Small intestine (tissue), 7 donors: Measurements from ENCODE around the gene TBC1D17. TPM values are rescaled to one million over a fixed set of nuclear protein-coding genes. Genes with fewer than 3 reads are reported as not detected.

Experiments
- DNase-seq, 2 donors: peaks; one replicate each; pipeline versions ENCODE4 v3.0.0 to v3.0.0-alpha.2; 2013
- FAIRE-seq: peaks from 2 replicates; lab custom pipeline; 2012; peaks lifted over from hg19 to GRCh38; lab: Jason Lieb, UNC
- H3K27ac ChIP-seq, 3 donors: one replicate each; pipeline ENCODE4 v1.5.1; 2013; ENCODE audit warnings: low read length in 2 of 3, mild to moderate bottlenecking in 2 of 3, control low read depth in 1 of 3, inconsistent platforms in 1 of 3, low read depth in 1 of 3, moderate library complexity in 1 of 3
- H3K27me3 ChIP-seq, 3 donors: one replicate each; pipeline ENCODE4 v1.6.1; 2013; ENCODE audit warnings: low read length in 3 of 3, inconsistent platforms in 1 of 3; ENCODE audit not compliant: control insufficient read depth in 3 of 3, insufficient read depth in 3 of 3
- H3K36me3 ChIP-seq, 3 donors: one replicate each; pipeline ENCODE4 v1.6.1; 2013; ENCODE audit warnings: low read length in 3 of 3, inconsistent platforms in 1 of 3, low read depth in 1 of 3, mild to moderate bottlenecking in 1 of 3, moderate library complexity in 1 of 3; ENCODE audit not compliant: control insufficient read depth in 3 of 3, insufficient read depth in 2 of 3
- H3K4me1 ChIP-seq, 3 donors: one replicate each; pipeline ENCODE4 v1.6.1; 2013; ENCODE audit warnings: low read length in 2 of 3, inconsistent platforms in 1 of 3, low read depth in 1 of 3, mild to moderate bottlenecking in 1 of 3, moderate library complexity in 1 of 3; ENCODE audit not compliant: control insufficient read depth in 3 of 3, insufficient read depth in 2 of 3
- H3K4me3 ChIP-seq, 3 donors: one replicate each; pipeline ENCODE4 v1.5.1; 2013; ENCODE audit warnings: low read length in 3 of 3, control low read depth in 1 of 3, inconsistent platforms in 1 of 3, low read depth in 1 of 3, mild to moderate bottlenecking in 1 of 3, moderate library complexity in 1 of 3
- H3K9me3 ChIP-seq, 2 donors: one replicate each; pipeline ENCODE4 v1.6.1; 2013; ENCODE audit warnings: low read depth in 1 of 2, low read length in 1 of 2; ENCODE audit not compliant: control insufficient read depth in 2 of 2, insufficient read depth in 1 of 2
- WGBS, 3 donors: extraction: QIAGEN DNeasy Blood & Tissue Kit; methylation state at CpG; one replicate each; pipeline ENCODE4 v1.1.7; 2013; 5-methylcytosine and 5-hydroxymethylcytosine counted together
- polyA plus RNA-seq, 4 donors: library from polyadenylated mRNA; stranded (reverse) in 3 of 4; unstranded in 1 of 4; fragments of 200-250 nt in 3 of 4; fragments of 120-200 nt in 1 of 4; gene quantifications; one replicate each; pipeline versions ENCODE4 v1.2.1 to v1.2.3, GENCODE V29; 2013
- donor health status: healthy with polysubstance abuse.
- donor health status: control.
- donor health status: control.
- donor health status: Bipolar disorder and iron deficiency.
- donor health status: healthy.

The TBC1D17 gene
- polyA plus RNA-seq, 4 donors = 23.6 to 52.6 (median 36.4) TPM

- Histone ChIP-seq H3K9me3 (no peaks in the 10 kb centered on the region), H3K27me3 (no peaks in the 10 kb centered on the region), H3K27ac (no peak overlapping the region), H3K4me3 (no peak overlapping the region), H3K4me1 (peaks cover under 1 to 7% (median 3%) of the 10 kb centered on the region in 3 donors), H3K36me3 (peaks cover 0 to 23% (median 3%) of the 10 kb centered on the region in 3 donors)
- FAIRE-seq = no peak
- WGBS, 3 donors = 79 to 88% (median 86%) methylated on average over 19 to 25 of the region's 25 CpGs
- peak in 1 of 2 donors; percentile 19 for DNase-seq
Measured at GRCh38 chr19:49932731-49933131, 55.2 kb downstream of the TBC1D17 start.

GRCh38 chr19:49933643-49934042 is 56.1 kb downstream of the TBC1D17 start:
- WGBS, 3 donors = 81 to 91% (median 90%) methylated on average over 8 of the region's 8 CpGs
- Histone ChIP-seq H3K4me1 (peaks cover 0 to 4% (median 2%) of the 10 kb centered on the region in 3 donors), H3K36me3 (peaks cover 0 to 22% (median 3%) of the 10 kb centered on the region in 3 donors), H3K4me3 (no peak overlapping the region), H3K27ac (no peak overlapping the region), H3K9me3 (no peaks in the 10 kb centered on the region), H3K27me3 (no peaks in the 10 kb centered on the region)
- no peak for FAIRE-seq
- DNase-seq = no peak

GRCh38 chr19:49936549-49936948 is 59.0 kb downstream of the TBC1D17 start:
- FAIRE-seq = no peak

GRCh38 chr19:49937750-49938381 is 60.4 kb downstream of the TBC1D17 start:
- FAIRE-seq = no peak
- H3K4me1 ChIP-seq = peaks cover 0 to 2% (median 0%) of the 10 kb centered on the region in 3 donors
- H3K36me3 ChIP-seq = peaks cover 0 to 11% (median 0%) of the 10 kb centered on the region in 3 donors
- no peak overlapping the region for H3K27ac ChIP-seq
- H3K27me3 ChIP-seq = no peaks in the 10 kb centered on the region
- peak; percentile 67 to 82 for DNase-seq
- H3K9me3 ChIP-seq = no peaks in the 10 kb centered on the region
- H3K4me3 ChIP-seq = peak overlapping the region in 1 of 3 donors; percentile 21
- 12 to 18% (median 16%) methylated on average over 35 of the region's 35 CpGs for WGBS, 3 donors

More at GRCh38 chr19:49936549-49936948, 59.0 kb downstream of the TBC1D17 start:
- Histone ChIP-seq H3K4me1 (peaks cover 0 to 2% (median 0%) of the 10 kb centered on the region in 3 donors), H3K9me3 (no peaks in the 10 kb centered on the region), H3K36me3 (peaks cover 0 to 14% (median 3%) of the 10 kb centered on the region in 3 donors), H3K27ac (no peak overlapping the region), H3K27me3 (no peaks in the 10 kb centered on the region), H3K4me3 (no peak overlapping the region)
- 61 to 68% (median 61%) methylated on average over 5 of the region's 5 CpGs for WGBS, 3 donors
- no peak for DNase-seq

Other genes with a start within 250 kb of the TBC1D17 start
- 100 to 1,000 TPM in 2 of 4 donors, 10 to 100 TPM in 2; 30.6 to 105 (median 85.5) TPM for gene RRAS, start 237.6 kb upstream of the TBC1D17 start, polyA plus RNA-seq
- gene SCAF1, start 235.5 kb upstream of the TBC1D17 start, polyA plus RNA-seq = 10 to 100 TPM; 10.5 to 36.2 (median 19.8) TPM
- 100 to 1,000 TPM in 2 of 4 donors, 10 to 100 TPM in 2; 92.1 to 255 (median 119) TPM for gene IRF3, start 211.8 kb upstream of the TBC1D17 start, polyA plus RNA-seq
- 10 to 100 TPM; 11.2 to 36.6 (median 17.1) TPM for gene BCL2L12, start 211.8 kb upstream of the TBC1D17 start, polyA plus RNA-seq
- 100 to 1,000 TPM in 2 of 4 donors, 10 to 100 TPM in 2; 56.8 to 194 (median 94.7) TPM for gene PRMT1, start 200.4 kb upstream of the TBC1D17 start, polyA plus RNA-seq
- gene ADM5, start 188.1 kb upstream of the TBC1D17 start, polyA plus RNA-seq = 1 to 10 TPM in 1 of 4 donors, under 1 TPM in 2, not detected in 1; 0.27 to 2.7 (median 0.84) TPM
- 1 to 10 TPM in 2 of 4 donors, not detected in 2; 1.9 to 4.5 TPM for gene CPT1C, start 186.6 kb upstream of the TBC1D17 start, polyA plus RNA-seq
- gene TSKS, start 114.4 kb upstream of the TBC1D17 start, polyA plus RNA-seq = under 1 TPM in 3 of 4 donors, not detected in 1; 0.07 to 0.54 (median 0.28) TPM
- 10 to 100 TPM; 34.7 to 58.8 (median 53.6) TPM for gene AP2A1, start 110.7 kb upstream of the TBC1D17 start, polyA plus RNA-seq
- gene FUZ, start 64.4 kb upstream of the TBC1D17 start, polyA plus RNA-seq = 10 to 100 TPM in 2 of 4 donors, 1 to 10 TPM in 2; 4.1 to 21.0 (median 10.0) TPM
- gene MED25, start 59.4 kb upstream of the TBC1D17 start, polyA plus RNA-seq = 10 to 100 TPM; 26.7 to 58.7 (median 41.2) TPM
- gene PTOV1, start 26.5 kb upstream of the TBC1D17 start, polyA plus RNA-seq = 100 to 1,000 TPM in 2 of 4 donors, 10 to 100 TPM in 2; 71.4 to 137 (median 88.0) TPM
- 10 to 100 TPM; 45.9 to 57.0 (median 49.7) TPM for gene PNKP, start 10.1 kb upstream of the TBC1D17 start, polyA plus RNA-seq
- gene AKT1S1, start 347 bp upstream of the TBC1D17 start, polyA plus RNA-seq = 10 to 100 TPM; 30.6 to 54.9 (median 37.5) TPM
- 1 to 10 TPM in 3 of 4 donors, not detected in 1; 1.0 to 3.8 (median 1.3) TPM for gene IL4I1, start 19.2 kb downstream of the TBC1D17 start, polyA plus RNA-seq
- gene ATF5, start 51.5 kb downstream of the TBC1D17 start, polyA plus RNA-seq = 10 to 100 TPM; 40.2 to 51.7 (median 46.6) TPM
- 10 to 100 TPM; 20.5 to 44.0 (median 27.9) TPM for gene NUP62, start 51.8 kb downstream of the TBC1D17 start, polyA plus RNA-seq
- gene SIGLEC11, start 83.5 kb downstream of the TBC1D17 start, polyA plus RNA-seq = 10 to 100 TPM in 1 of 4 donors, 1 to 10 TPM in 1, under 1 TPM in 2; 0.45 to 37.2 (median 0.80) TPM
- gene VRK3, start 147.7 kb downstream of the TBC1D17 start, polyA plus RNA-seq = 10 to 100 TPM; 39.8 to 63.3 (median 48.9) TPM
- gene ZNF473, start 148.3 kb downstream of the TBC1D17 start, polyA plus RNA-seq = 1 to 10 TPM; 1.6 to 7.2 (median 2.3) TPM